Measurements from ENCODE around the gene TENT5C. TPM values are rescaled to one million over a fixed set of nuclear protein-coding genes. Genes with fewer than 3 reads are reported as not detected.

The TENT5C gene
- total and polyA plus RNA-seq, 9 of the 15 experiments (the other 6 are each of a cell fraction or from before 2014, with no cell fraction given), result 1.8 to 7.7 (median 4.0) TPM

- no peaks in the 10 kb centered on the region for H4K20me1 ChIP-seq (replicated peaks; ENCODE audit: control insufficient read depth, insufficient read depth, low read length)
- CTCF ChIA-PET (ENCODE audit: low intra/inter-chr PET ratio), result no interaction called here
- H3K4me2 ChIP-seq (ENCODE audit: insufficient read depth, low read length), result no peak overlapping the region
- H3K9me3 ChIP-seq (replicated peaks; ENCODE audit: control insufficient read depth, insufficient read depth, low read depth, low read length), result no peaks in the 10 kb centered on the region
- H3K4me1 ChIP-seq (replicated peaks in 1 of 2; ENCODE audit: control insufficient read depth in 2 of 2, insufficient read depth in 2 of 2, low read length in 2 of 2), result peaks cover 16 to 23% of the 10 kb centered on the region in 2 experiments; a peak in 4 of 5 replicates
- intact Hi-C loops (cut with micrococcal nuclease), result no loop called here
- 70% methylated on average over 5 of the region's 5 CpGs for WGBS (ENCODE audit: insufficient coverage, low coverage, missing lambda C conversion rate)
- H3K27me3 ChIP-seq (ENCODE audit: control insufficient read depth in 2 of 2, insufficient read depth in 2 of 2, low read length in 2 of 2), result no peaks in the 10 kb centered on the region
- no peaks in the 10 kb centered on the region for H3K79me2 ChIP-seq (ENCODE audit: control insufficient read depth, insufficient read depth, low read length)
- no peak overlapping the region for H2AFZ ChIP-seq (ENCODE audit: low read depth, low read length)
- no peak for DNase-seq (ENCODE audit: extremely low read depth in 1 of 4, low spot score in 3 of 4)
- no peak for FAIRE-seq
- BruUV-seq (replicated peaks), result no TSS peak
- no peak overlapping the region for H3K4me3 ChIP-seq
- H3K9ac ChIP-seq (ENCODE audit: insufficient read depth in 1 of 2, low read depth in 2 of 2, low read length in 2 of 2), result no peak overlapping the region
- POLR2A ChIA-PET, result interaction anchor here (24.8 kb wide), 1 partner anchor 22 kb away, joined by 383 read pairs; the partner anchor contains the start of gene TENT5C
- no peak for TF ChIP-seq PRDM10 (IDR thresholded peaks at IDR 0.05; ENCODE audit: partially characterized antibody)
- no peak for ATAC-seq
- H3K9me1 ChIP-seq (ENCODE audit: control insufficient read depth, insufficient read depth, low read length), result no peaks in the 10 kb centered on the region
- in situ Hi-C loops (cut with MboI), result no loop called here
- H3K27ac ChIP-seq (ENCODE audit: extremely low read depth, low read depth, low read length), result no peak overlapping the region
- H3K36me3 ChIP-seq (ENCODE audit: control insufficient read depth, insufficient read depth, low read length), result no peaks in the 10 kb centered on the region
Measured at GRCh38 chr1:117633936-117634335, 28.1 kb downstream of the TENT5C start.

GRCh38 chr1:117634631-117635030, 28.8 kb downstream of the TENT5C start:
- Histone ChIP-seq H3K9ac (ENCODE audit: insufficient read depth in 1 of 2, low read depth in 2 of 2, low read length in 2 of 2) (no peak overlapping the region), H2AFZ (ENCODE audit: low read depth, low read length) (no peak overlapping the region), H3K4me3 (no peak overlapping the region), H3K4me1 (replicated peaks in 1 of 2; ENCODE audit: control insufficient read depth in 2 of 2, insufficient read depth in 2 of 2, low read length in 2 of 2) (peaks cover 16 to 23% of the 10 kb centered on the region in 2 experiments; a peak in 4 of 5 replicates), H3K79me2 (ENCODE audit: control insufficient read depth, insufficient read depth, low read length) (no peaks in the 10 kb centered on the region), H3K36me3 (ENCODE audit: control insufficient read depth, insufficient read depth, low read length) (no peaks in the 10 kb centered on the region), H3K9me3 (replicated peaks; ENCODE audit: control insufficient read depth, insufficient read depth, low read depth, low read length) (no peaks in the 10 kb centered on the region), H3K4me2 (ENCODE audit: insufficient read depth, low read length) (no peak overlapping the region), H3K27ac (ENCODE audit: extremely low read depth, low read depth, low read length) (no peak overlapping the region), H3K27me3 (ENCODE audit: control insufficient read depth in 2 of 2, insufficient read depth in 2 of 2, low read length in 2 of 2) (no peaks in the 10 kb centered on the region), H3K9me1 (ENCODE audit: control insufficient read depth, insufficient read depth, low read length) (no peaks in the 10 kb centered on the region), H4K20me1 (replicated peaks; ENCODE audit: control insufficient read depth, insufficient read depth, low read length) (no peaks in the 10 kb centered on the region)
- BruUV-seq (replicated peaks), result no TSS peak
- 43% methylated on average over 3 of the region's 3 CpGs for WGBS (ENCODE audit: insufficient coverage, low coverage, missing lambda C conversion rate)
- intact Hi-C loops (cut with micrococcal nuclease), result no loop called here
- in situ Hi-C loops (cut with MboI), result no loop called here
- DNase-seq (ENCODE audit: extremely low read depth in 1 of 4, low spot score in 3 of 4), result no peak
- ChIA-PET POLR2A (interaction anchor here (0.6 to 24.8 kb wide), 4 partner anchors 10 to 22 kb away, joined by 3 to 383 read pairs (median 5); partner anchors contain the start of gene TENT5C), CTCF (ENCODE audit: low intra/inter-chr PET ratio) (no interaction called here)
- no peak for ATAC-seq
- no peak for FAIRE-seq
- TF ChIP-seq FOXP1 (CRISPR knock-in tag; IDR thresholded peaks at IDR 0.05) (no peak), KDM5B (IDR thresholded peaks at IDR 0.05; ENCODE audit: insufficient replicate concordance, low read depth, low read length) (no peak), MECOM (CRISPR knock-in tag; IDR thresholded peaks at IDR 0.05) (no peak), ZNF263 (CRISPR knock-in tag; IDR thresholded peaks at IDR 0.05; ENCODE audit: borderline replicate concordance) (no peak), ZNF133 (CRISPR knock-in tag; IDR thresholded peaks at IDR 0.05) (no peak), ZNF589 (CRISPR knock-in tag; IDR thresholded peaks at IDR 0.05; ENCODE audit: low read depth) (no peak), HNRNPK (IDR thresholded peaks at IDR 0.05; ENCODE audit: low read depth, low read length, poor library complexity, severe bottlenecking) (no peak), BHLHE40 (IDR thresholded peaks at IDR 0.05; ENCODE audit: low read length) (no peak), PKNOX1 (IDR thresholded peaks at IDR 0.05) (no peak)

Data from K562 (cell line).